GM19452 (cell line): ENCODE results near the gene PISD.
"Not testable (repeated sequence)": the region's sequence is repeated elsewhere in the genome, so short reads cannot be mapped to it uniquely, and the experiment has no call there.

Experiments used
- ATAC-seq: cut with Tn5 transposase; IDR thresholded peaks from one replicate; pipeline ENCODE4 v1.9.1; 2021; ENCODE audit not compliant: unreplicated experiment

PISD gene

GRCh38 chr22:31610611-31611010, 51.4 kb downstream of the PISD start:
- no peak for ATAC-seq

- no peak for ATAC-seq
Measured at GRCh38 chr22:31609716-31610115, 52.3 kb downstream of the PISD start.

DNA sequence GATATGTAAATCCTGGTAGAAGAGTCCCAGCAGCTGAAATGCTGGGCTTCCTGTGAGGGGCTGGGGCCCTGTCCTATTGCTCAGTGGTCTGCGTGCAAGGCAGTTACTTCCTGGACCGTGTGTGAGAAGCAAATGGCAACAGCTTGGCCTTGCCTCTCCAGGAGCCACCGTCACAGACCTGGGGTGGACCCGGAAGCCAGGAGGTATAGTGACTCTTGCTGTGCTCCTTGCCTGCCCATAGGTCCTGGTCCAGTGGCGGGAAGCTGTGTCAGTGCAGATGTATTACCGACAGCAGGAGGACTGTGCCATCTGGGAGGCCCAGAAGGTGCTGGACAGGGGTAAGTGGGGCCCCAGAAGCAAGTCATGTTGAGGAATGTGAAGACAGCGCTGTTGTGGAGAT, 54.3 kb downstream of the PISD start:
- ATAC-seq, result no peak

- ATAC-seq, result no peak
Measured at GRCh38 chr22:31605851-31606585, 56.0 kb downstream of the PISD start.

DNA sequence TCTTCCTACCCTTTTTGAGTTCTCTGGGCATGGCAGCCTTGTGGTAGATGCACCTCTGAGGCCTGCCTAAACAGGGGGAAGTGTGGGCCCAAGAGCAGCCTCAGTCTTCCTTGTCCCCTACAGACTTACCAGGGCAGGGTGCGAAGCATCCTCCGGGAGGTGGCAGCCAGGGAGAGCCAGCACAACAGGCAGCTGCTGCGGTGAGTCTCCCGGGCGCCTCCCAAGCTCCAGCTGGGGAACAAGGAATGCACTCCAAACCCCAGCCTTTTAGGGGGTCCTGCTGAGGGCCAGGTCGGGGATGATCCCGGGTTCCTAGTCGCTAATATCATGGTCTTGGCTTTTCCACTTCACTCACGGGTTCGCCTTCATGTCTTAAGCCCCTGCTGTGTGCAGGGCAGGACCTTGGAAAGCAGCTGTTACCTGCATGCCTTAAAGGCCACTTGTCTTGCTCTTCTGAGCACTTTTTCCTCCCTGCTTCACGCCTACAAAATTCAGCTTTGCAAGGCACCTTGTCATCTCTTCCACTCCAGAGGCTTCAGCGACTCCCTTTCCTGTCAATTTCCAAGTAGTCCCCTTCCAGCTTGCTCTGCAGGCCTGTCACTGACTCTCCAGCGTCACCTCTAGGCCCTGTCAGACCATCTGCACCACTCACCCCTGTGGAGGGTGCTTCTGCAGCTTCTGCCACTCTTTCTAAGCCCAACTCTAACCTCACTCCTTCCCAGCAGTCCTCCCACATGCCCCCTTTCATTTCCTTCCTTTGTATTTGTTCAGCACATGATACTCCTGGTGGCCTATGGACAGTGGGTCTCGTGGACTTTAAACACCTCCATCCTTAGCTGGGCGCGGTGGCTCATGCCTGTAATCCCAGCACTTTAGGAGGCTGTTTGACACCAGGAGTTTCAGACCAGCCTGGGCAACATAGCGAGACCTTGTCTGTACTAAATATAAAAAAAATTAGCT, 57.0 kb downstream of the PISD start:
- no peak for ATAC-seq

- ATAC-seq, result no peak
Measured at GRCh38 chr22:31604137-31604705, 57.8 kb downstream of the PISD start.

GRCh38 chr22:31603574-31603973, 58.4 kb downstream of the PISD start:
- no peak for ATAC-seq

DNA sequence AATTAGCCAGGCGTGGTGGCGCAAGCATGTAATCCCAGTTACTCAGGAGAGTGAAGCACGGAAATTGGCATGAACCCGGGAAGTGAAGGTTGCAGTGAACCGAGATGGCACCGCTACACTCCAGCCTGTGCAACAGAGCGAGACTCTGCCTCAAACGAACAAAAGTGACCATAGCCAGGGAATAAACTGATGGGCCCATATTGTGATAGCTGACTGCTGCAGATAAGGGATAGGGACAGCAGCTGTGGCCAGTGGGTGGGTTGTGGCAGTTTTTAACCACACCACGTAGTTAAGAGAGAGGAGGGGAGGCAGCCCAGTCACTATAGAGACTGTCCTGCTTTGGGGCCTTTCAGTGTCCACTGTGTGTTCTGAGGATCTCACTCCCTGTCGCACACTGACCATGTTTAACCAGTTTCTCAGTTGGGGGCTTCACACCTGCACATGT, 58.9 kb downstream of the PISD start:
- ATAC-seq, result no peak

DNA sequence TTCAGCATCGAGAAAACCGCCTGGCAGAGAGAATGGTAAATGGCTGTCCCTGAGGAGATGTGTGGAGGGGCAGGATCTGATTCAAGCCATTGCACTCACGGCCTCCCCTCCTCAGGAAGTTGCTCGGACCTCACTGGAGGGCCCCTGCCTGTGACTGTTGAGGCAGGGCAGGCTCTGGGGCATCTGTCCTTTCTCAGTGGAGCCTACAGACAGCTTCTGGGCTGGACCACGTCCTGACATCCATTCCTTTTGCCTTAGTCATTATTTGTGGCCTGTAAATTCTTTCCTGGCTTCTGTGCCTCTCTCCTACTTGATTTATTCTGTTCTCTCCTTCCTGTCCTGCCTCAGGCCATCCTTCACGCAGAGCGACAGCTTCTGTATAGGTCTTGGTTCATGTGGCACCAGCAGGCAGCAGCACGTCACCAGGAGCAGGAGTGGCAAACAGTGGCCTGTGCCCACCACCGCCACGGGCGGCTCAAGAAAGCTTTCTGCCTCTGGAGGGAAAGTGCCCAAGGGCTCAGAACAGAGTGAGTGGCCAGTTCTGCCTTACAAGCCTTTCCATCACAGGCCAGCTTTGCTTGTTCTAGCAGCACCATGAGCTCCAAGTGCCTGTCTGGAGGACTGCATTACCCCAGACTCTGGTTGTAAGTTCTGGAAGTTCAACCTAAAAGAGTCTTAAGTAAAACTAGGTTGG, 59.6 kb downstream of the PISD start:
- ATAC-seq, result no peak

DNA sequence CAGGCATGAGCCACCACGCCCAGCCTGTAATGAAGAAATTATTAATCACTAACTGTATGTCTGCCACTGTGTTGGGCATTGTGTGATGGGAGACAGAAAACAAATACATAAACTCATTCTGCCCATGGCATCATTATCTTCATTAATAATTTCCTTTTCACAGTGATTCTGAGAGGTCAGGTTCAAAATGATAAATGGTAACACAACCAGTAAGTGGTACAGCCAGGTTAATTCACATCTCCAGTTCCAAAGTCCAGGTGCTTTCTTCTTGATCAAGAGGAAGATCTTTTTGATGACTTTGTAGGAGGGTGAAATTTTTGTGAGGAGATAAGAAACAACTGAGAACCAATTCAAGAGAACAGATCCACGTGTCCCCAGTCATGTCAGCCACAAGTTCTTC, 66.7 kb downstream of the PISD start:
- no peak for ATAC-seq

DNA sequence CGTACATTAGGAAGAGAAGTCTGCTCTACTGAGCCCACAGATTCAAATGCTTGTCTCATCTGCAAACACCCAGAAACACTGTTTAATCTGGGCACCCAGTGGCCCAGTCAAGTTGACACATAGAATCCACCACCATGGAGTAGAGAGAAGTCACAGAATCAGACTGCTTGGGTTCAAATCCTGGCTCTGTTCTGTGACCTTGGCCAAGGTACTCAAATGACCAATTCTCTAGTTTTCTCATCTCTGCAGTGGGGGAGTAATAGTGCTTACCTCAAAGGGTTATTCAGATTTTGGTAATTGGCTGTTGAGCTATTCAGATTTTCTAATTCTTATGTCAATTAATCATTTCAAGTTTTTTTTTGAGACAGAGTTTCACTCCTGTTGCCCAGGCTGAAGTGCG, 71.9 kb downstream of the PISD start:
- not testable (repeated sequence) for ATAC-seq

DNA sequence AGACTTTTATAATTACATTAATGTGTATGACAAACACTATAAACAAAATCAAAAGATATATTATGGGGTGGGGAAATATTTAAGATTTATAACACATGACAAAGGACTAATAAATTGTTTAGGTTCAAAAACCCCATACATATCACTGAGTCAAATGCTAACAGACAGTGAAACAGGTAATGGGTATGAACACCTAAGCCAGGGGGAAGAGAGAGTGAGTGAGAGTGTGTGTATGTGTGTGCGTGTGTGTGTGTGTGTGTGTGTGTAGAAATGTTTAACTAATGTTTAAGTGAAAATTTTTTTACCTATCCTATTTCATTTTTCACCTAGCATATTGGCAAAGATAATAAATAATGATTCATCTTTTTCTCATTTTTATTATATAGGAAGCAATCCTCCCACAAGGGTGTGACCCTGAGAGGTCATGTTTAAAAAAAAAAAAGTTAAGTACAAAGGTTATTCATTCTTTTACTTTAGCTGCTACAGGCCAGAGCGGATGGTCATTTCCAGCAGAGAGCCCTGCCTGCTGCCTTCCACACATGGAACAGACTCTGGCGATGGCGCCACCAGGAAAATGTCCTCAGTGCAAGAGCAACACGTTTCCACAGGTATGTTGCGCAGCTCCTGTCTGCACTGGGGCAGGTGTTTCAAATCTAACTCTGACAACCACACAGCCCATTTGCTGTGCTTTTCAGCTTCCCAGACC, 72.9 kb downstream of the PISD start:
- no peak for ATAC-seq

- ATAC-seq, result no peak
Measured at GRCh38 chr22:31586137-31586920, 75.7 kb downstream of the PISD start.

GRCh38 chr22:31585161-31585859, 76.7 kb downstream of the PISD start:
- no peak for ATAC-seq

- no peak for ATAC-seq
Measured at GRCh38 chr22:31584804-31585160, 77.2 kb downstream of the PISD start.

GRCh38 chr22:31583861-31584485, 78.0 kb downstream of the PISD start:
- no peak for ATAC-seq

DNA sequence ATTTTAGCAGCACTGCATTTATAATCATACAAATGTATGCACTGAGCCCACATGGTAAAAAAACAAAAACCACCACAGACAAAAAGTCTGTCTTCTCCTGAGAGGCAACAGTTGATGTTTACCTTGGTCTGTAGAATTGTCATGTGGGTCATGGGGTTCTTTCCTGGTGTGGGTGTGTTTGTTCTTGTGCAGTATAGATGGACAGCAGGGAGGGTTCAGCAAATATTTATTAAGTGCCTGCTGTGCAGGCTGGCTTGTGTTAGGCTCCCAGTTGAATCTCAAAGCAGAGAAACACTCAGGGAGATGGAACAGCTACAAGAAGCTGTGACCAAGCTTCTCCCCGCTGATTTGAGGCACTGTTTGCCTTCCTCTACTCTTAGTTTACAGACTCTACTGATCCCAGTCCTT, 82.2 kb downstream of the PISD start:
- ATAC-seq, result no peak

- no peak for ATAC-seq
Measured at GRCh38 chr22:31578171-31578570, 83.8 kb downstream of the PISD start.

- ATAC-seq, result no peak
Measured at GRCh38 chr22:31577711-31578110, 84.3 kb downstream of the PISD start.
